GM21786 (cell line): Measurements from ENCODE around the gene KCNK10.
A peak's percentile ranks its signal among the peaks of the same experiment; 100 is the strongest.

Source experiments
- ATAC-seq: cut with Tn5 transposase; IDR thresholded peaks from one replicate; pipeline ENCODE4 v1.9.1; 2021; ENCODE audit not compliant: unreplicated experiment

KCNK10 gene

GRCh38 chr14:88323086-88323522, at the start of gene KCNK10:
TSS of gene KCNK10 (minus strand) at chr14:88323269. CDS start at chr14:88322798, 471 bp downstream.
- peak; percentile 23 for ATAC-seq

- no peak for ATAC-seq
Measured at GRCh38 chr14:88369496-88369895, 46.4 kb upstream of the KCNK10 start.

GRCh38 chr14:88364710-88365413, 41.8 kb upstream of the KCNK10 start:
- no peak for ATAC-seq

GRCh38 chr14:88363644-88364043, 40.6 kb upstream of the KCNK10 start:
- no peak for ATAC-seq

- ATAC-seq: no peak
Measured at GRCh38 chr14:88359500-88359899, 36.4 kb upstream of the KCNK10 start.

GRCh38 chr14:88354358-88354757, 31.3 kb upstream of the KCNK10 start:
- ATAC-seq: no peak

- no peak for ATAC-seq
Measured at GRCh38 chr14:88352698-88353097, 29.6 kb upstream of the KCNK10 start.

- no peak for ATAC-seq
Measured at GRCh38 chr14:88351966-88352691, 29.1 kb upstream of the KCNK10 start.

- ATAC-seq: no peak
Measured at GRCh38 chr14:88348546-88348945, 25.5 kb upstream of the KCNK10 start.

- no peak for ATAC-seq
Measured at GRCh38 chr14:88346048-88346639, 23.1 kb upstream of the KCNK10 start.

- no peak for ATAC-seq
Measured at GRCh38 chr14:88342980-88343379, 19.9 kb upstream of the KCNK10 start.

GRCh38 chr14:88340357-88340756, 17.3 kb upstream of the KCNK10 start:
- no peak for ATAC-seq

GRCh38 chr14:88333036-88333435, 10.0 kb upstream of the KCNK10 start:
- no peak for ATAC-seq

GRCh38 chr14:88327497-88327896, 4.4 kb upstream of the KCNK10 start:
- ATAC-seq: no peak

GRCh38 chr14:88326352-88327103, 3.5 kb upstream of the KCNK10 start:
- ATAC-seq: no peak

- ATAC-seq: no peak
Measured at GRCh38 chr14:88325883-88326282, 2.8 kb upstream of the KCNK10 start.

- no peak for ATAC-seq
Measured at GRCh38 chr14:88324930-88325329, 1.9 kb upstream of the KCNK10 start.

- ATAC-seq: no peak
Measured at GRCh38 chr14:88324491-88324890, 1.4 kb upstream of the KCNK10 start.

- ATAC-seq: peak; percentile 89
Measured at GRCh38 chr14:88323523-88324199, 592 bp upstream of the KCNK10 start.

GRCh38 chr14:88322504-88323085, 474 bp downstream of the KCNK10 start:
- no peak for ATAC-seq
